H1 (cell line): Measurements from ENCODE around the gene ZNF830. TPM values are rescaled to one million over a fixed set of nuclear protein-coding genes. Genes with fewer than 3 reads are reported as not detected.

Source experiments
- CTCF ChIP-seq, 3 experiments: IDR thresholded peaks; 1 replicate in 2 of 3; 2 replicates in 1 of 3; pipeline versions ENCODE4 v1.5.1 to v1.6.1; 2011; ENCODE audit warnings: low read length in 3 of 3, mild to moderate bottlenecking in 3 of 3, inconsistent platforms in 2 of 3, low read depth in 1 of 3, moderate library complexity in 1 of 3; ENCODE audit not compliant: insufficient read depth in 1 of 3; ENCODE audit errors: control extremely low read depth in 1 of 3
- EZH2 ChIP-seq: fragments of 200-600 bp; sonication (generic); IDR thresholded peaks from 2 replicates; pipeline ENCODE4 v1.7.1; 2012; ENCODE audit warnings: low read depth, mild to moderate bottlenecking, moderate library complexity, low read length, inconsistent platforms; ENCODE audit not compliant: severe bottlenecking
- FOSL1 ChIP-seq: IDR thresholded peaks from 2 replicates; pipeline ENCODE4 v1.6.1; 2011; ENCODE audit warnings: mild to moderate bottlenecking, low read depth, low read length, moderate library complexity; ENCODE audit not compliant: insufficient read depth
- GTF2F1 ChIP-seq: IDR thresholded peaks from 2 replicates; pipeline ENCODE4 v1.6.1; 2012; ENCODE audit warnings: low read depth, low read length, improper control_type of control experiment, borderline replicate concordance
- JUN ChIP-seq: IDR thresholded peaks from 2 replicates; pipeline ENCODE4 v1.6.1; 2011; ENCODE audit warnings: low read depth, mild to moderate bottlenecking, improper control_type of control experiment, low read length
- KDM4A ChIP-seq: IDR thresholded peaks from one replicate; pipeline ENCODE4 v1.7.1; 2012; ENCODE audit warnings: low read depth, mild to moderate bottlenecking, moderate library complexity, low read length, inconsistent platforms; ENCODE audit not compliant: severe bottlenecking
- POLR2A ChIP-seq, 2 experiments: IDR thresholded peaks; 1 replicate in 1 of 2; 2 replicates in 1 of 2; pipeline ENCODE4 v1.6.1; 2011; ENCODE audit warnings: low read depth in 2 of 2, low read length in 2 of 2, mild to moderate bottlenecking in 2 of 2; ENCODE audit errors: control extremely low read depth in 1 of 2
- SAP30 ChIP-seq: fragments of 300-600 bp; sonication (generic); IDR thresholded peaks from 2 replicates; pipeline ENCODE4 v1.7.1; 2012; ENCODE audit warnings: low read length, moderate library complexity, mild to moderate bottlenecking, inconsistent platforms; ENCODE audit not compliant: insufficient read depth, insufficient replicate concordance
- SP4 ChIP-seq: IDR thresholded peaks from 2 replicates; pipeline ENCODE4 v1.6.1; 2012; ENCODE audit warnings: low read length, inconsistent platforms
- TBP ChIP-seq: IDR thresholded peaks from 2 replicates; pipeline ENCODE4 v1.6.1; 2011; ENCODE audit warnings: low read depth, low read length, improper control_type of control experiment
- TCF12 ChIP-seq: IDR thresholded peaks from 2 replicates; pipeline ENCODE4 v1.6.1; 2011; ENCODE audit warnings: low read depth, mild to moderate bottlenecking, low read length
- polyA plus RNA-seq, 7 experiments: library from polyadenylated mRNA; depleted of rRNA in 3 of 7; stranded (reverse) in 5 of 7; unstranded in 2 of 7; fragments of >200 nt in 5 of 7; fragments of 200-250 nt in 2 of 7; gene quantifications; 1 replicate in 5 of 7; 2 replicates in 1 of 7; 4 replicates in 1 of 7; pipeline versions ENCODE4 v1.2.1 to v1.2.3, GENCODE V29; 2011 to 2013; ENCODE audit warnings: missing spikeins in 2 of 7, mixed read lengths in 2 of 7
- total RNA-seq: library from RNA; stranded (reverse); fragmentation: NEBNext Ultra II Directional; extraction: Animal tissue kit (Norgen Biotek cat#: 25700); gene quantifications from 2 replicates; pipeline ENCODE4 v1.2.1, GENCODE V29; 2021

ZNF830 gene
- total and polyA plus RNA-seq, 2 of the 8 experiments (the other 6 are each of a cell fraction or from before 2014, with no cell fraction given) = 4.2 to 19.9 TPM

- TF ChIP-seq CTCF (IDR thresholded peaks at IDR 0.05; ENCODE audit: control extremely low read depth in 1 of 3, insufficient read depth in 1 of 3, low read depth in 1 of 3, low read length in 3 of 3) = no peak
- no peak for TF ChIP-seq SP4
- no peak for TF ChIP-seq POLR2A (IDR thresholded peaks at IDR 0.05; ENCODE audit: control extremely low read depth in 1 of 2, low read depth in 2 of 2, low read length in 2 of 2)
- no peak for TF ChIP-seq GTF2F1
- TF ChIP-seq EZH2 = no peak
- no peak for TF ChIP-seq SAP30
- TF ChIP-seq KDM4A = no peak
- TF ChIP-seq TBP = no peak
- TF ChIP-seq TCF12 = no peak
- TF ChIP-seq JUN = no peak
- no peak for TF ChIP-seq FOSL1
Observed at GRCh38 chr17:35002876-35003551, 41.7 kb downstream of the ZNF830 start (continued).
